SJSA1 (cell line): ENCODE data around the gene CEP95. TPM values are rescaled to one million over a fixed set of nuclear protein-coding genes. Genes with fewer than 3 reads are reported as not detected.
"Not testable (repeated sequence)": the region's sequence is repeated elsewhere in the genome, so short reads cannot be mapped to it uniquely, and the experiment has no call there.

ENCODE experiments used
- DNase-seq, 2 experiments: peaks; one replicate each; pipeline ENCODE4 v3.0.0-alpha.2; 2015 to 2020; ENCODE audit warnings: low spot score in 2 of 2, low read depth in 1 of 2
- H3K27ac ChIP-seq: fragments of 250-450 bp; sonication (Bioruptor Pico); 2 replicates; pipeline ENCODE4 v1.5.1; 2020; ENCODE audit warnings: mild to moderate bottlenecking, moderate library complexity
- H3K27me3 ChIP-seq: fragments of 250-450 bp; sonication (Bioruptor Pico); replicated peaks from 2 replicates; pipeline ENCODE4 v1.5.1; 2020; ENCODE audit warnings: mild to moderate bottlenecking, moderate library complexity
- H3K36me3 ChIP-seq: fragments of 250-450 bp; sonication (Bioruptor Pico); 2 replicates; pipeline ENCODE4 v1.5.1; 2020; ENCODE audit warnings: mild to moderate bottlenecking
- H3K4me1 ChIP-seq: fragments of 250-450 bp; sonication (Bioruptor Pico); replicated peaks from 2 replicates; pipeline ENCODE4 v1.6.1; 2021; ENCODE audit warnings: mild to moderate bottlenecking
- H3K4me3 ChIP-seq: fragments of 250-450 bp; sonication (Bioruptor Pico); 2 replicates; pipeline ENCODE4 v1.5.1; 2020; ENCODE audit warnings: mild to moderate bottlenecking
- H3K9me3 ChIP-seq: fragments of 250-450 bp; sonication (Bioruptor Pico); replicated peaks from 2 replicates; pipeline ENCODE4 v1.5.1; 2020; ENCODE audit warnings: mild to moderate bottlenecking
- total RNA-seq: library from RNA; depleted of rRNA; stranded (reverse); fragments of >200 nt; shearing (Covaris generic); gene quantifications from 2 replicates; pipeline ENCODE4 v1.2.3, GENCODE V29; 2014; rRNA removed

The CEP95 gene, protein sequence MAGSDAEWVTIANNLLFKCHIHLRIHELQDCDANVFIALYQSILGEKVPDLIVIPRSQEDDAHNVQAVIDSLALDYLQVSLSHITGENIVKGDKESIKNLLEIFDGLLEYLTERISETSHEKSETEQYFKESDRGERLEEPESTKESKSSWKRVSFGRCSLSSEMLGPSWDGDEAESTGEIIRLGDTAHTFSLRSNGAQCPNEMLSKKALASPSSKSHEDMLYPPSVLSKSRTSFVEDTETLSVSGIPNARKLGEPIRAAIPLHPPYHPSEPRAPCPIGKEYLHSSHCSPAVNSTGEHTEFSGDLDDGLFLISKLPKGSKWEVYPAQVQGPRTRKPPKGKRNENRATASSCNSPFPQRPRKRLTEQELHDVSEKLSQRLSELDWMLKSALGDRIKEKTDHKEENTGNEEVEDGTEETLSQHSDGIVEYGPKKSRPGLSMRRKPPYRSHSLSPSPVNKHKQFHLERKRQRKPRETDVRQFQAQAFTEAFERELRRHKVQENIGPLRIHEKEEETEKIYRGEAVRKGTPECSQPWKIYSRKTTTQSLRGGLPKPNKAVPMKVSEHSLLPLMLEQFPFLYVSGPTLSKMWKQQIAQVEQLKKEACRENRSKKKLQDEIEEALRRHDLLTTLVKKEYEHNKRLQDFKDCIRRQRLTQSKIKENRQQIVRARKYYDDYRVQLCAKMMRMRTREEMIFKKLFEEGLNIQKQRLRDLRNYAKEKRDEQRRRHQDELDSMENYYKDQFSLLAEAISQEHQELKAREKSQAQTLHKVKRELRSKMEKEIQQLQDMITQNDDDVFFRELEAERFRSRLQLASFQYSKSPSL
- total RNA-seq = 32.5 and 36.7 TPM in 2 replicates

GRCh38 chr17:64506576-64507412 is at the start of gene CEP95:
Gene CEP95, plus strand, starts transcription at chr17:64506977. Its CDS starts 121 bp downstream, at chr17:64507098.
- Histone ChIP-seq H3K27me3 (no peaks in the 10 kb centered on the region), H3K9me3 (no peaks in the 10 kb centered on the region), H3K27ac (peak within 1 kb of the TSS; percentile 97), H3K36me3 (peaks cover 78% of the 10 kb centered on the region), H3K4me3 (peak within 1 kb of the TSS; percentile 78), H3K4me1 (peaks cover 30% of the 10 kb centered on the region)
- peak; percentile 100 for DNase-seq

GRCh38 chr17:64457156-64457555 is 49.6 kb upstream of the CEP95 start:
- no peak overlapping the region for H3K4me3 ChIP-seq
- H3K36me3 ChIP-seq = no peaks in the 10 kb centered on the region
- no peak overlapping the region for H3K27ac ChIP-seq
- H3K4me1 ChIP-seq = peaks cover 31% of the 10 kb centered on the region
- peak; percentile 67 to 72 for DNase-seq
- H3K9me3 ChIP-seq = no peaks in the 10 kb centered on the region
- no peaks in the 10 kb centered on the region for H3K27me3 ChIP-seq

GRCh38 chr17:64458756-64459155 is 48.0 kb upstream of the CEP95 start:
- H3K27ac ChIP-seq = peak overlapping the region; percentile 10; the same call in 1 of the 2 replicates
- no peak for DNase-seq

DNA sequence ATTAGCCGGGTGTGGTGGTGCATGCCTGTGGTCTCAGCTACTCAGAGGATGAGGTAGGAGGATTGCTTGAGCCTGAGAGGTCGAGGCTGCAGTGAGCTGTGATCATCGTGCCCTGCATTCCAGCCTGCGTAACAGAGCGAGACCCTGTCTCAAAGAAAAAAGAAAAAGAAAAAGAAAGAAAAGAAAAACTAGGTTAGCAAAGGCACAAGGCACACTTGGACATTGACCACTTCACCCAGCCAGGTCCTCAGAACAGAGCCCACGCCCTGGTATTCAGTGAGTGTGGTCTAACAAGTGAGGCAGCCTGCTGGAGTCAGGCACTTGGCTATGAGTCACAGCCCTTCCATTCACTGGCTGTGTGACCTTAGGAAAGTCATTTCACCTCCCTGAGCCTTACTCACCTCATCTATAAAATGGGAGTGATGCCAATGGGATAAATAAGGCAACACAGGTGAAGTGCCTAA is 47.5 kb upstream of the CEP95 start:
- peak; percentile 67 to 78 for DNase-seq
- Histone ChIP-seq H3K36me3 (no peaks in the 10 kb centered on the region), H3K4me3 (no peak overlapping the region), H3K9me3 (no peaks in the 10 kb centered on the region), H3K27me3 (no peaks in the 10 kb centered on the region), H3K4me1 (peaks cover 31% of the 10 kb centered on the region), H3K27ac (peak overlapping the region; percentile 10; the same call in 1 of the 2 replicates)

More at GRCh38 chr17:64458756-64459155, 48.0 kb upstream of the CEP95 start:
- Histone ChIP-seq H3K27me3 (no peaks in the 10 kb centered on the region), H3K36me3 (no peaks in the 10 kb centered on the region), H3K4me1 (peaks cover 31% of the 10 kb centered on the region), H3K9me3 (no peaks in the 10 kb centered on the region), H3K4me3 (no peak overlapping the region)

DNA sequence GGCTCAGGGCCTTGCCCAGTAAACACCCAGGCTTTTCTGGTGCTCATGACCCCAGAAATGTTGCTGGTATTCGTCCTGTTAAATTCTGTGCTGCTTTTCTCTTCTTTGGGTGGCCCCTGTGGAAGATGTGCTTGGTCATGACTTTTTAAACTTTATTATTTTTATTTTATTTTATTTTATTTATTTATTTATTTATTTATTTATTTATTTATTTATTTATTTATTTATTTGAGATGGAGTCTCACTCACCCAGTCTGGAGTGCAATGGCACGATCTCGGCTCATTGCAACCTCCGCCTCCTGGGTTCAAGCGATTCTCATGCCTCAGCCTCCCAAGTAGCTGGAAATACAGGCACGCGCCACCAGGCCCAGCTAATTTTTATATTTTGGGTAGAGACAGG is 47.0 kb upstream of the CEP95 start:
- not testable (repeated sequence) for DNase-seq, H3K36me3 ChIP-seq, H3K4me3 ChIP-seq, H3K27me3 ChIP-seq, H3K9me3 ChIP-seq
- Histone ChIP-seq H3K27ac (peak overlapping the region; percentile 10; the same call in 1 of the 2 replicates), H3K4me1 (peaks cover 31% of the 10 kb centered on the region)

- DNase-seq = no peak
Measured at GRCh38 chr17:64460955-64461354, 45.8 kb upstream of the CEP95 start.

GRCh38 chr17:64461788-64462187 is 45.0 kb upstream of the CEP95 start:
- Histone ChIP-seq H3K27ac (no peak overlapping the region), H3K9me3 (0 out of 2 replicates have a peak, but pooled peaks cover 5% of the 10 kb centered on the region), H3K4me3 (no peak overlapping the region), H3K4me1 (peaks cover 35% of the 10 kb centered on the region), H3K27me3 (no peaks in the 10 kb centered on the region), H3K36me3 (no peaks in the 10 kb centered on the region)
- no peak for DNase-seq

More at GRCh38 chr17:64460955-64461354, 45.8 kb upstream of the CEP95 start:
- H3K27me3 ChIP-seq = no peaks in the 10 kb centered on the region
- H3K9me3 ChIP-seq = no peaks in the 10 kb centered on the region
- H3K4me3 ChIP-seq = no peak overlapping the region
- H3K27ac ChIP-seq = no peak overlapping the region
- H3K4me1 ChIP-seq = peaks cover 33% of the 10 kb centered on the region
- no peaks in the 10 kb centered on the region for H3K36me3 ChIP-seq

GRCh38 chr17:64466019-64466735 is 40.6 kb upstream of the CEP95 start:
- Histone ChIP-seq H3K27me3 (no peaks in the 10 kb centered on the region), H3K36me3 (no peaks in the 10 kb centered on the region), H3K4me1 (peaks cover 12% of the 10 kb centered on the region), H3K4me3 (no peak overlapping the region), H3K27ac (no peak overlapping the region), H3K9me3 (0 out of 2 replicates have a peak, but pooled peaks cover 5% of the 10 kb centered on the region)
- DNase-seq = peak in 1 of 2 experiments; percentile 18

- H3K27me3 ChIP-seq, H3K4me3 ChIP-seq, DNase-seq, H3K27ac ChIP-seq, H3K4me1 ChIP-seq, H3K9me3 ChIP-seq, H3K36me3 ChIP-seq: not testable (repeated sequence)
Measured at GRCh38 chr17:64466834-64467233, 39.9 kb upstream of the CEP95 start.

DNA sequence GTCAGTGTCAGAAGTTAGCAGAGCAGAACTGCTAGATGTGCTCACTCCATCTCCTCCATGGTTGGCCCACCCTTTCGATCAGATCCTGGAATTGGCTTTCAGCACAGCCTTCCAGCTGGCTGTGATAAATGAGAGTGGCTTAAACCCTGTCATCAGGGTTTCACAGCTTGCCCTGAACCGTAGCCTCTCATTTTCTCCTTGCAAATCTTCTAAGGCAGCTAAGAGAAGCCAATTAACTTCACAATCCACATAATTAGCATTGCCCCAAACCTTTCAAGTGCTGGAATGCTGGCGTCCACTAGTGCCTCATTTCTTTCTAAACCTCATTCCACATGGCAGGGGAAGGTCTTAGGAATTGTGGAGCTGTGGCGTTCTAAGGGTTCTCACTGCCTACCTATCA is 36.2 kb upstream of the CEP95 start:
- Histone ChIP-seq H3K4me3 (no peak overlapping the region), H3K36me3 (no peaks in the 10 kb centered on the region), H3K27ac (no peak overlapping the region), H3K9me3 (0 out of 2 replicates have a peak, but pooled peaks cover 5% of the 10 kb centered on the region), H3K4me1 (peaks cover 8% of the 10 kb centered on the region), H3K27me3 (no peaks in the 10 kb centered on the region)
- DNase-seq = no peak

DNA sequence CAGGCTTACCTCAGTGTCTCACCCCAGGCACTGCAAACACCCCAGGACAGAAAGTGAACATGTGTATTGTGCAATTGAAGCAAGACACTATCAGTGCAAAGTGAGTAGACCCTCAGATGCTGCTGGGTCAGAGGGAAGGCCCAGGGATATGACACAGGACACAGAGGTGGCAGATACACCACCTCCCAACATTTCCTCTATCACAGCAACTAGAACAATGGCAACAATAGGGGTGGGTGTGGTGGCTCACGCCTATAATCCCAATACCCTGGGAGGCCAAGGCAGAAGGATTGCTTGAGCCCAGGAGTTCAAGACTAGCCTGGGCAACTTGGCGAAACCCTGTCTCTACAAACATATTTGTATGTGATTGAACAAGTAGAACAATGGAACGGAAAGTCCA is 35.3 kb upstream of the CEP95 start:
- Histone ChIP-seq H3K4me3 (no peak overlapping the region), H3K4me1 (peaks cover 1% of the 10 kb centered on the region), H3K36me3 (no peaks in the 10 kb centered on the region), H3K9me3 (0 out of 2 replicates have a peak, but pooled peaks cover under 1% of the 10 kb centered on the region), H3K27ac (no peak overlapping the region), H3K27me3 (no peaks in the 10 kb centered on the region)
- DNase-seq = no peak

- Histone ChIP-seq H3K27me3 (no peaks in the 10 kb centered on the region), H3K27ac (no peak overlapping the region), H3K9me3 (no peaks in the 10 kb centered on the region), H3K4me3 (no peak overlapping the region), H3K4me1 (no peaks in the 10 kb centered on the region), H3K36me3 (no peaks in the 10 kb centered on the region)
- DNase-seq = no peak
Measured at GRCh38 chr17:64472564-64472963, 34.2 kb upstream of the CEP95 start.
